NCI-H128 (cell line): ENCODE data around the gene SAG.

ENCODE experiments used
- DNase-seq: peaks from one replicate; lab custom pipeline; 2025; ENCODE audit not compliant: unreplicated experiment; lab: John Stamatoyannopoulos, UW

SAG gene

DNA sequence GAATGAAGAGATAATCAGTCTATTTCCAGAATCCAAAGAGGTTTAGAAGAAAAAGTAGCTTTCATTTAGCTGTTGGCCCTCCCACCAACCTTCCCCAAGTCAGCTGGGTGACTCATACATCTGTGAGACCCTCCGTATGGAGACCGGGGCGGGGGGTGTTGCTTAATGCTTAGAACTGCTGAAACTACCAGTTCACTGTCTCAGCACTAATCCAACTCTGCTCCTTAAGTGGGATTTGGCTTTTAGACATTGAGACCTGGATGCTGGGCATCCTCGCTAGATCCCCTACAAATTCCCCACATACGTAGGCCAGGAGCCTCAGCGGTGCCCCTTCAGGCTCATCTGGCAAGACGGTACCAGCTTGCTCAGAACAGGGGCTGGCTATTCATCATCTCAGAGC is at the start of gene SAG:
SAG (plus strand) TSS at position 252 of the 400 bp plus-strand sequence. CDS start 1,374 bp downstream, outside the sequence.
- DNase-seq, result no peak

DNA sequence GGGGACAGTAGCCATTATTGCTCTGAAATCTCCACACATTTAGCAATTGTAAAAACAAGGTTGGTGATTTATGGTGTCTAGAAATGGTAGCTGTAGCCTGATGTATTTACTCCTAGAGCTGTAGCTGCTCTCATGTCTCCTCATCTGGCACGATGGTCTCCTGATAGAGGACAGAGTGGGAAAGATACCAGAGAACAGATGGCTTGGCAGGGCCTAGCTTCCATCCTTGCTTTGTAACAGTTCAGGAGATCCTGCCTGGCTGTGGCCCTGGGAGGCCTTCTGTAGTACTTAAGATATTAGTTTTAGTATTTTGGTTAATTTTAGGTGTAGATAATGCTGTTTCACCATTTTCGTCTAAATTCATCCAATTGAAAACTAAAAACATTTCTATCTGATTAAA is 49.4 kb upstream of the SAG start:
- no peak for DNase-seq

DNA sequence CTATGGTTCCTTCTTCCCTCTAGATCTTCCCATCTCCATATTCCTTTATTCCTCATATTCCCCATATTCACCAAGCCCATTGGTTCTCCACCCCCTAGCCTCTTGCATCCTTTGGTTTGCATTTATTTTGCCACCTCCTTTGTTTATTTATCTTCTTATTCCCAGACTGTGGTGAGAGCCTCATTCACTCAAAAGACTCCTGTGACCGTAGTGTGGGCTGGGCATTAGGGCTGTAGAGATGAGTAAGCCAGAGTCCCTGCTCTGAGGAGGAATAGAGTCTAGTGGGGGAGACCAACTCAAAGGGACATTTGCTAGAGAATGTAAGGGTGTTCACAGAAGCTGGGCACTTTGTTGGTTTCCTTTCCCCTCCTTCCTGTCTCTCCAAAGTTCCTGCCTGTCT is 47.9 kb upstream of the SAG start:
- no peak for DNase-seq

DNA sequence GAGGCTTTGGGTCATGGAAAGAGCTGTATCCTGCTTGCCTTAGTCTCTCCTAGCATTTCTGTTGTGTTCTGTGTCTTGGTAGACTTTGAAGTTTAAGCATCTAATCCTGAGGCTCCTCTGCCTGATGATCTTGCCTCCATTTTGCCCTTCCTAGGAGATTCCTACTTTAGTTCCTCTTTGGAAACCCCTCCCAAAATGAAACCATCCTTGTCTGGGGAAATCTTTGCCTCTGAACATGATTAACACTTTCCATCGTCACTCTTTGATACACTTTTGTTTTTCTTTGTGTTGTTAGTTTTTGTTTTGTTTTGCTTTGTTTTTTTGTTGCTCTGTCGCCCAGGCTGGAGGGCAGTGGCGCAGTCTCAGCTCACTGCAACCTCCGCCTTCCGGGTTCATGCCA is 47.0 kb upstream of the SAG start:
- no peak for DNase-seq

DNA sequence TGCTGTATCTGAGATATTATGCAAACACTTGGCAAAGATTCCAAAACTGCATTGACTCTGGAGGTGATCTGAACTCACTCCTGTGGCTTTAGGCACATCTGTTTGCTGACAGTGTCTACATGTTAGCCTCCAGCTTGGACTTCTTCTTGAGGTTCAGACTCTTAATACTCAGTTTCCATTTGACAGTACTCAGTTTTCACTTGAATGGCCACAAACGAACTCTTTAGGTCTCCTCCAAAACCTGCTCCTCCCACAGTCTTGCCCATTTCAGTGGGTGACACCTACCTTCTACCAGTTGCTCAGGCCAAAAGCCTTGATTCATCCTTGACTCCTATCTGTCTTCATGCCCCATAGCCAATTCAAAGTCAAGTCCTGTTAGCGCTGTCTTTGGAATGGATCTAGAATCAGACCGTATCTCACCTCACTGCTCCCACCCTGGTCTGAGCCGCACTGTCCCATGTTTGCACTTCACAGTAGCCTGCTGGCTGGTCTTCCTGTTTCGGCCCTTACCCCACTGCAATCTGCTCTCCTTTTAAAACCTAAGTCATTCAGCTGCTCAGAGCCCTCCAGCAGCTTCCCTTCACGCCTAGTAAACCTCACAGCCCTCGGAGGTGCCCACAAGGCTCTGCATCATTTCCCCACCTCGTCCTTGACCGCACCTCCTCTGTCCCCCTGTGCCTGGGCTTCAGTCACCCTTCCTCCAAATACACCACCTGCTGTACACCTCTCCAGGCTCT is 45.6 kb upstream of the SAG start:
- DNase-seq, result no peak

DNA sequence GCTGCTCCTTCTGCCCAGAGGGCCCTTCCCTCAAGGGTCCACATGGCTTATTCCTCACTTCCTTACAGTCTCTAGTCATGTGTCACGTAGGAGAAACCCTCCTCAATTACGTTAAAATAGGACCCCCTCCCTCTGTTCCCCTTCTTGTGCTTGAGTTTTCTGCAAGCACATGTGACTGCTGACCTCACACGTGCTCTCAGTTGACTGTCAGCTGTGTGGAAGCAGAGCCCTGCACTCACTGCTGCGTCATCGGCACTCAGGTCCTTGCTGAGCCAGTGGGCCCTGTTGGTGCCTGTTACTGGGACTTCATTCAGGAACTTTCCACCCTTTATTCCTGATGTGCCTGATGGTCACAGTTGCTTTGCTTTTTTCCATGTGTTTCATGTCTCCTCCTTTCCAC is 45.1 kb upstream of the SAG start:
- DNase-seq, result no peak

DNA sequence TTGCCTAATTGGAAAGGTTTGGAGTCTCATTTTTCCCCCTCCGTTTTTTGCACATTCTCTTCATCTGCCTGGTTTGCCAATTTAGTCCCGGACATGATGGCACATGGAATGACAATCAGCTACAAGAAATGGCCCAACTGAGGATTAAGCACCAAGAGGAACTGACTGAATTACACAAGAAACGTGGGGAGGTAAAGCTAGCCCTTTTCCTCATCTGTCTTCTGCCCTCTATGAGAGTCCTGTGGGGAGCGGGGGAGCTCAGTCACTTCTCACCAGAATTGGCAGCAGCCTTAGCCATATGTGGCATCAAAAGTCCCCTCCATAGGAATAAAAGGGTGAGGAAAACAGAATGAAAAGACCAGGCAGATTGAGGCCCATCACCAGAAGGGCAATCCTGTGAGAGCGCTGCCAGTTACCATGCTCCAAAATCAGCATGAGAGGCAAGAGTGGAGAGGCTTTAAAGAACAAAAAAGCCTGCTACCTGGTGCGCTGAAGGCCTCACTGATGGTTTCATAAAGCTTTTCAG is 44.5 kb upstream of the SAG start:
- no peak for DNase-seq

DNA sequence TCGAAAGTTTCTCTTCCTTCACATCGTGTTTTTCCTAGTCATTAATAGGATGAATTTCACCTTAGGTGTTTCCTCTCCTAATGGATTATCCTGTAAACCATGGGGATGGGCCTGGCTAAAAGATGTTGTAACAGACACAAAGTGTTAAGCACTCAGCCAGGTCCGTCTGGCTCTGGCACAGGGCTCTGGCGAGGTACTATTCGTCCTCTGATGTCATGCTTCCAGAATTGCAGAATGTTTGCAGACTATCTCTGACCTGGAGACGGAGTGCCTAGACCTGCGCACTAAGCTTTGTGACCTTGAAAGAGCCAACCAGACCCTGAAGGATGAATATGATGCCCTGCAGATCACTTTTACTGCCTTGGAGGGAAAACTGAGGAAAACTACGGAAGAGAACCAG is 42.9 kb upstream of the SAG start:
- DNase-seq, result no peak

DNA sequence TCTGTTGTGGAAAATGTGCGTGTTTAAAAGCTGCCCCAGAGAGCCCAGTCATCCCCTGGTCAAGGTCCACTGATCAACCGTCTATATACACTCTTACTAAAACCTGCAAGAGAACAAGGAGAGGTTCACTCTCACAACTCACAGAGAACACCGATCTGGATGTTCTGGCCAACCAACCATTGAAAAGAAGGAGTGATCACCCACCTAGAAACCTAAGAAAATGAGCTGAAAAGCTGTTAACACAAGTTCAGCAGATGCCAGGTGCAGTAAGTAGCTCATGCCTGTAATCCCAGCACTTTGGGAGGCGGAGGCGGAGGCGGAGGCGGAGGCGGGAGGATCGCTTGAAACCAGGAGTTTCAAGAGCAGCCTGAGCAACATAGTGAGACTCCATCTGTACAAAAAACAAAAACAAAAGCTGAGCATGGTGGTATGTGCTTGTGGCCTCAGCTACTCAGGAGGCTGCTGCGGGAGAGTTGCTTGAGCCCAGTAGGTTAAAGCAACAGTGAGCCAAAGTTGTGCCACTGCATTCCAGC is 41.7 kb upstream of the SAG start:
- DNase-seq, result no peak

DNA sequence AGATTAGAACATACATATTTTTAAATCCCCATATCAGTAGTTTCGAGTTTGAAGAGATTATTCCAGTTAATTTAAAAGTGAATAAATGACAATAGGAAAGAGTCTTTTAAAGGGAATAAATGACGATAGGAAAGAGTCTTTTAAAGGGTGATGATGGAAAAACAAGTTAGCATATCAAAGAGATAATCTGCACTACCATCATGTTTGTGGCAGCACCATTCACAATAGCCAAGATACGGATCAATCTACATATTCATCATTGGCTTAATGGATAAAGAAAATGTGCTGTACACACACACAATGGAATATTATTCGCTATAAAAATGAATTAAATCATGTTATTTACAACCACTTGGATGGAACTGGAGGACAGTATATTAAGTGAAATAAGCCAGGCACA is 41.1 kb upstream of the SAG start:
- DNase-seq, result no peak

DNA sequence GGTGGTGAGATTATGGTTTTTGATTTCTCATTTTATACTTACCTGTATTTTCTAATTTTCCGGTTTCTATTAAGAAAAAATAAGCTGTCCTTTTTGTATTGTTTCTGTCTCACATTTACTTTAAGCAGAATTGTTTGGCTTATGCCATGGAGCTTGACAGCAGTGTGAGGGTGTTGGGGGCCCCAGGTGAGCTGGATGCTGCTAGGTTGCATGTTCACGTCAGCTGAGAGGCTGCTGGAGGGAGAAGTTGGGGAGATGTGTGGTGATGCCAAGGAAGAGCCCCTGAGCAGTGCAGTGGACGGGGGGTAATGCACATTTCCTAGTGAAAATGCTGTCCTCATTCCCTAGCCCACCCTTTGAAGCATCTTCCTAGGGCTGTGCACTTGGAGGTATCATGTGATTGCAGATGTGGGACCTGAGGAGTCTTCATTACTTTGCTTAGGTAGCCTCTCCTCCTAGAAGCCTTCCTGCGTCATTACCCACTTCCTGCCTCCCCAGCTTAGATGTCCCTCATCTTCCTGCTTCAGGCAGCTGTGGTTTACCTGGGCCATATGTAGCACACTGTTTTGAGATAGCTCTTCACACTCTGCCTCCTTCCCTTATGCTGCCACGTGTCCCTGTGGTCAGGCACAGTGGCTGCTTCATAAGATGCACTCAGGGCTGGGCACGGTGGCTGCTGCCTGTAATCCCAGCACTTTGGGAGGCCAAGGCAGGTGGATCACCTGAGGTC is 39.9 kb upstream of the SAG start:
- no peak for DNase-seq

DNA sequence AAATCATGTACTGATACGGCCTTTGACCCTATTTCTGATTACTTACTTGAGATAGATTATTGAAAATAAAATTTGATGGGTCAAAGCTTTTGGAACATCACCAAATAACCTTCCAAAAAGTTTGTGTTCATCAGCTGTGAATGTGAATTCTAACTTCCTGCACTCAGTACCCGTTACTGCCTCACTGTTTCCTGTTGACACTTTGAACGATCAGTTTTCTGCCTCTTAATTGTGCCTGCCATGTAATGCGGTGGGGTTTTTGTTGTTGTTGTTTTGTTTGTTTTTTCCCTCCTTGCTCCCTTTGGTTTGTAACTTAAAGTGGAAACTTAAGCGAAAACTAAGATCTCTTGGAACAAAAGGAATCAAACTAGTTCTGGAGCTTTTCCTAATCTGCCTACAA is 37.2 kb upstream of the SAG start:
- no peak for DNase-seq

DNA sequence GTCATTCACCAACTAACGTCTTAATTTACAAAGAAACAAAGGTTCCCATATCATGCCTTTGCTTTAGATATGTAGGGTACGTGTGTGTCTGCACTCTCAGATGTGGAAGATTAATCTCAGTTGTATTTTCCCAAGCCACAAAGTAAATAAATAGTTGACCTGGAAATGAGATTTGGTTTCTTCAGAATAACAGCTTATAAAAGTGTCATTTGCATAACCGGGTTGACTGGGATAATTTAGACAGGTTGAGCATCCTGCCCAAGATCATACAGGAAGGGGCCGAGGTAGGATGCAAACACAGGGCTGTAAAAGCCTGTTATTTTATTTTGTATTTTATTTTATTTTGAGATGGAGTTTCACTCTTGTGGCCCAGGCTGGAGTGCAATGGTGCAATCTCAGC is 36.7 kb upstream of the SAG start:
- DNase-seq, result no peak

DNA sequence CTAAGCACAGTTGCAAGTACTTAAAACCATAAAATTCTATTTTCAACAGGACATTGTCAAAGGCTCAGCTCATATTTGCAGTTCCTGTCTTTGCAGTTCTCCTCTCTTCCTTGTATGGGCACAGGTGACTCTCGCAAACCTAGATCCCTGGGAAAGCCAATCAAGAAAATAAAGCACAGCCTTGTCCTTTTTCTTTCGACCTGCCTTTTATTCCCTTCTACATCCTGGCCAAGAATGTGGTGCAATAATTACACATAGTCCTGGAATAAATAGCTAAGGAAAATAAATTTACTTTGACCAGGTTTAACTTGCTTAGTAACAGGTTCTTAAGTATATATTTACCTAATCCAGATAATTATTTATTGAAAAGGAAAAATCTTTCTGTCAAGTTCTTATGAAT is 35.9 kb upstream of the SAG start:
- DNase-seq, result no peak

DNA sequence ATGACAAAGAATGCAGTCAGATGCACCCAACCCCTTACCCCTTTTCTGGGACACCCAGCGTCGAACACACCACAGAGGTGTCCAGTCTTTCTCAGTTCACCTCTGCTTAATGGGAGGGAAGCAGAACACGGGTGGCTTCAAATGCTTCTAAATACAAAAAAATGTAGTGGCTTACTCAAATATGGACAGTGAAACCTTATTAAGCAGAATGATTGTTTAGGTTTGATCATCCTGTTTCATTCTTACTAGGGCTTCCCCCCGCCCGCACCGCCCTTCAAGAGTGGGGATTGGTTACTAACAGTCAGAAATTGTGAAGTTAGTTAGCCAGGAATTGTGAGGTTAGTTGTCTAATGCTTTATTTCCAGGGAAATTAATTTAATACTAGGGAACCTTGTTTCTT is 34.5 kb upstream of the SAG start:
- DNase-seq, result no peak

DNA sequence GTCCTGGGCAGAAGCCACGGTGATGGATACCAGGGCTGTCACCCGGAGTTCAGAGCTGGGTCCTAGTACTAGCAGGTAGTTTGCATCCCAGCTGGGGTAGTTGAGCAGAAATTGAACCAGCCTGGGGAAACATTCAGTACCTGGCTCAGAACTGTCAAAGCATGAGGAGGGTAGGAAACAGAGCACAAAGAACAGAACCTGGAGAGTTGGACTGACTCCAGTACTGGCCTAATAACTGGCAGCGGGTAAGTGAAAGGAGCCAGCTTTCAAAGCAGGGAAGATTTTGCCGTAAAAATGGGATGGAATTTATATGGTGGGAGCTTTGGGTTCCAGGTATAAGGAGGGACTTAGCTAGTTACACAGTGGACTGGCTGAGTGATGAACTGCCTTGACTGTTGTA is 32.4 kb upstream of the SAG start:
- no peak for DNase-seq

DNA sequence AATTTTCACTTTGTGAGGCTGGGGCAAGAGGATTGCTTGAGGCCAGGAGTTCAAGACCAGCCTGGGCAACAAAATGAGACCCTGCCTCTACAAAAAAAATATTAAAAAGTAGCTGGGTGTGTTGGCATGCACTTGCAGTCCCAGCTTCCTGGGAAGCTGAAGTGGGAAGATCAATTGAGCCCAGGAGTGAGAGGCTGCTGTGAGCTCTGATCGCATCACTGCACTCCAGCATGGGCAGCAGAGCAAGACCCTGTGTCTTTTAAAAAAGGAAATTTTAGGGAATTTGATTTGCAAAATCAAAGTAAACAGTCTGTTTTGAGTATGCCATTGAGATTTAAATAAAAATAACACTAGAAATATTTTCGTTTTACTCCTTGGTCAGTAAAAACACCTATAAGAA is 28.7 kb upstream of the SAG start:
- DNase-seq, result no peak

DNA sequence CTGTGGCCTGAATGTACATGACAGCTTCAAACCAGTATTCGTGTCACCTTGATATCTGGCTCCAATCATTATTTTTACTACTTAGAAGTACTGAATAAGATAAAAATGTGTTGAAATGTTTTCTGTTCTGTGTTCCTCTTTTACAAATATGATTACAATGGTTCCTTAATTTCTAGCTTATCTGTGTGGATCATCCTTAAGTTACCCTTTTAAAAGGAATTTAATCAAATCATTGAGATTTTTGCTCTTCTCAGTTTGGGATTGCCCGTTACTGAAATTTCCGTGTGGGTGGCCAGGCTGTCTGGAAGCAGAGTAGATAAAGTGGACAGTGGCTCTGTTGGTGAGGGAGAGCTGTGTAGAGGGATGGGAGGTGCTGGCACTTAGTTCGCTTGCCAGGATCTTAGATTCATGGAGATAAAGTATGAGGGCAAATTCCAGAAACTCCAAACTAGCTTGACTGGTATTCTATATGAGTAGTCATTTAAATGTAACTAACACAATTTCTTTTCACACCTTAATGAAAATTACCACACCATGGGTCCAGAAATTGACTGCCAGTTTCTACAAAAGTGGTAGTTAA is 27.4 kb upstream of the SAG start:
- no peak for DNase-seq

DNA sequence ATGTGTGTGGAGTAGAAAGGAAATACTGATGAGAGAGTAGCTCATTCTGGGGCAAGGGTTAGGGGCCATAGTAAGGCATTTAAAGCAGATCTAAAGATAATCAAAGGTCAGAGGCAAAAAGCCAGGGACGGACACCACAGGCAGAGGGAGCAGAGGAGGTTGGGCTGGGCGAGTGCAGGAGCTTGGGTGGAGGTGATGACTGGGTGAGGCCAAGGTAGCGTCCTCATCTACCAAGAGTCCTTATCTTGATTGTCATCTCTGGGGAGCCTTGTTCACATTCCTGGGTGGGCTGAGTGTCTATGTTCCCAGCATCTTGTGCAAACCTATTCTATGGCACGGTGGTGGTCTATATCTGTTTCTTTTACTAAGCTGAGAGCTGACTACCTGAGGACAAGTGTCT is 26.1 kb upstream of the SAG start:
- no peak for DNase-seq

DNA sequence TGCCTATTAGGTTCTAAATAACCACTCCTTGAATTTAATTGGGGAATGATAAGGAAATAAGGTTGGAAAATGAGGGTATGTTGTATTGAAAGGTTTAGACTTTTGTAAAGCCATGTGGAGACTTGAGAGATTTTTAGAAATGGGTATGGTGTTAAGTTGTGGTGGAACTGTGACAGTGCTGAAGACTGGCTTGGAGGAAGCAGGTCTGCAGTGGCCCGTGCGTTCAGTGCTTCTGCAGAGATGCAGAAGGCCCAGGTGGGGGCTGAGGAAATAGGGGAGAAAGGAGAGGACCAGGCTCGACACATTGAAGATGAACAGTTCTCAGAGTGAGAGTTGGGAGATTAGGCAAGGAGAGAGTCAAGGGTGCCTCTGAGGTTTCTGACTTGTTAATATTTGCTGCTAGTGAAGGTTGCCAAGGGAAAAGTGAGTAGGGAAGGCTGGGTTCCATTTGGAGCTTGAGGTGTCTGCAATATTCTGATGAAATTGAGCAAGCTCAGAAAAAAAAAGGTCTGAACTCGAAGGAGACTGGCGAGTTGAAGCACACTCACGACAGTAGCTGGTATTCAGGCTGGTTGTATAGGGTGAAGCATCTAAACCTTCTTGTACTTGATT is 25.5 kb upstream of the SAG start:
- no peak for DNase-seq

DNA sequence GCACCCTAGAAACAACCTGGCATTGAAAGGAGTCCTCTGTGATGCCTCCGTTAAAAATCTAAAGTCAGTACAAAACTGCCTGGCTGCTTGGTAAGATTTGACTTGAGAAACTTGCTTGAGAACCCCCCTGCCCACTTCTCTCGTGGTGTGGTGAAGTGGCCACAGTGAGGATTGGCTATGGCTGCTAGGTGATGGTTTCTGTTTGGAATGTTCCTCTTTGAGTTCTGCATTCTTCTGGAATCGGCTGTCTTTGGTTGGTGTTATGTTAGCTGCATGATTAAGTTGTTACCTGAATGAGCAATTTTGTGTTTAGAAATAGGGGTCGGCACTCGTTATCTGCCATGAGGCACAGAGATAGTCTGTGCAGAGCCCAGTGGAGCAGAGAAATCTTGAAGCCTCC is 21.7 kb upstream of the SAG start:
- no peak for DNase-seq

DNA sequence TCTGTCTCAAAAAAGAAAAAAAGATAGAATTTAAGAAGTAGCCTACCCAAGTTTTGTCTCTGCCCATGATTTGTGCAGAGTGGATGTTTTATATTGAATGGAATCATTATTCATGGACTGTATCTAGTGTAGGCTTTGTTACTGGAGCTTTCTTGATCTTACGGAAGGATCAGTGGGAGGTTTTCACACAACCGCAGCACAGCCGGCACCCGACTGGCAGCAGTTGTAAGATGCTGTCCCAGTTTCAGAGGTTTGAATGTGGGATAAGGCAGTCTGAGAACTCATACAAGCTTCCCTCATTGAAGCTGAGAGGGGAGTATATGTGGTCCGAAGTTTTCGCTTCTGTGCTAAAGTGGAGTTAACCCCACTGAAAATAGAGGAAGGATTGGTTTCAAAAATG is 19.7 kb upstream of the SAG start:
- DNase-seq, result no peak
